ENCODE measurements around the gene COA1.

The COA1 gene

DNA sequence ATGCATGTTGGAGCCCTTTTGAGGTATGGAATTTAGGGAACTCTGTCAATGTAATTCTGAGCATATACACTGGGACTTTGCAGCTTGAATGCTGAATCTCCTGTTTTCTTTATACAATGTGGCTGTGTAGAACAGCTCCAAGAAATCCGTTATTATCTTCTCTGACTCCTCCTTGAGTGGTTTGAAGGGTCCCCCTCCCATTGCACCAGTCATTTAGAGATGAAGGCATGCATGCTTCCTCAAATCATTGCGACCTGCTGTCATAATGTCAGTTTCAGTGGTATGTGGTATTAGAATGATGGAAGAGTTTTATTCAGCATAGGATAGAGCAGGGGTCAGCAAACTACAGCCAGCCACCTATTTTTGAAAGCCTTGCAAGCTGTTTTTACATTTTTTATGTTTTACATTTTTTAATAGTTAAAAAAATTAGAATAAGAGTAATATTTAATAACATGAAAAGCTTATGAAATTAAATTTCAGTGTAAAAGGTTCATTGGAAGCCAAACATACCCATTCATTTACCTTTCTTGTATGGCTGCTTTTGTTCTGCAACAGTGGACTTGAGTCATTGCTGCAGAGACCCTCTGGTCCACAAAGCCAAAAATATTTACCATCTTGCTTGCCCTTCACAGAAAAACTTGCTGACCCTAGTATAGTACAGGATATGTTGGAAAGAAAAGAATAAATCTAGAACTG is 138.3 kb downstream of the COA1 start:
- DNase-seq (ENCODE audit: low spot score): no peak

GRCh38 chr7:43589728-43590127 is 139.6 kb downstream of the COA1 start:
- DNase-seq (ENCODE audit: low spot score): no peak
